B cell (primary cell): ENCODE data around the gene BCL2L15. TPM values are rescaled to one million over a fixed set of nuclear protein-coding genes. Genes with fewer than 3 reads are reported as not detected.

ENCODE experiments used
- ATAC-seq: fragments of 200-7000 bp; cut with Tn5 transposase; one replicate; pipeline ENCODE4 v1.10.0; 2021; ENCODE audit warnings: low read depth, mild to moderate bottlenecking, moderate number of reproducible peaks, moderate library complexity
- CTCF ChIA-PET: fragments of 350-600 bp; sonication (Branson Sonifier 250); formaldehyde crosslinking; loops from one replicate; lab custom pipeline; 2021; ENCODE audit warnings: antibody characterized with exemption, inconsistent platforms; lab: Charles Lee
- POLR2A ChIA-PET: fragments of 350-600 bp; sonication (Branson Sonifier 250); formaldehyde crosslinking; loops from one replicate; lab custom pipeline; 2021; ENCODE audit warnings: antibody characterized with exemption; lab: Charles Lee
- DNase-seq: peaks from one replicate; pipeline ENCODE4 v3.0.0; 2013
- H2AFZ ChIP-seq: 2 replicates; pipeline ENCODE4 v1.6.1; 2012; ENCODE audit warnings: mild to moderate bottlenecking, low read depth, low read length; ENCODE audit not compliant: insufficient read depth, poor library complexity, severe bottlenecking
- H3K27ac ChIP-seq, 2 donors: 1 replicate in 1 of 2; 2 replicates in 1 of 2; pipeline ENCODE4 v1.5.1; 2012 to 2013; ENCODE audit warnings: low read length in 2 of 2, mild to moderate bottlenecking in 2 of 2, moderate library complexity in 1 of 2
- H3K27me3 ChIP-seq, 4 experiments: fragments of 200-600 bp in 1 of 4; sonication (generic) in 1 of 4; replicated peaks in 1 of 4; 1 replicate in 2 of 4; 2 replicates in 2 of 4; pipeline versions ENCODE4 v1.6.1 to v1.7.0; 2013 to 2016; ENCODE audit warnings: low read length in 3 of 4, mild to moderate bottlenecking in 2 of 4, mixed read lengths in 1 of 4, moderate library complexity in 1 of 4; ENCODE audit not compliant: insufficient read depth in 4 of 4, control insufficient read depth in 3 of 4; ENCODE audit errors: control extremely low read depth in 1 of 4
- H3K36me3 ChIP-seq, 2 experiments: replicated peaks in 1 of 2; 1 replicate in 1 of 2; 2 replicates in 1 of 2; pipeline versions ENCODE4 v1.6.1 to v1.7.1; 2013; ENCODE audit warnings: low read length in 1 of 2; ENCODE audit not compliant: insufficient read depth in 2 of 2, control insufficient read depth in 1 of 2; ENCODE audit errors: control extremely low read depth in 1 of 2, extremely low read depth in 1 of 2
- H3K4me1 ChIP-seq, 2 donors: fragments of 200-600 bp in 1 of 2; sonication (generic) in 1 of 2; 1 replicate in 1 of 2; 2 replicates in 1 of 2; pipeline versions ENCODE4 v1.5.1 to v1.6.1; 2013 to 2017; ENCODE audit warnings: low read length in 2 of 2; ENCODE audit not compliant: control insufficient read depth in 2 of 2, insufficient read depth in 2 of 2
- H3K4me2 ChIP-seq: replicated peaks from 2 replicates; pipeline ENCODE3; 2012; ENCODE audit warnings: mild to moderate bottlenecking, low read depth, low read length; ENCODE audit not compliant: poor library complexity, severe bottlenecking
- H3K4me3 ChIP-seq, 5 experiments: fragments of 200-600 bp in 1 of 5; sonication (generic) in 1 of 5; 1 replicate in 3 of 5; 2 replicates in 2 of 5; pipeline versions ENCODE4 v1.5.1 to v1.7.0; 2011 to 2016; ENCODE audit warnings: low read length in 4 of 5, mild to moderate bottlenecking in 4 of 5, low read depth in 2 of 5, control low read depth in 1 of 5, moderate library complexity in 1 of 5; ENCODE audit not compliant: insufficient read depth in 1 of 5; ENCODE audit errors: control extremely low read depth in 1 of 5, extremely low read depth in 1 of 5
- H3K79me2 ChIP-seq: fragments of 200-600 bp; sonication (generic); one replicate; pipeline ENCODE4 v1.6.0; 2016; ENCODE audit warnings: low read length; ENCODE audit not compliant: control insufficient read depth, insufficient read depth
- H3K9ac ChIP-seq: fragments of 200-600 bp; sonication (generic); 2 replicates; pipeline ENCODE4 v1.6.1; 2017; ENCODE audit warnings: mild to moderate bottlenecking, low read length, moderate library complexity
- H3K9me3 ChIP-seq, 3 donors: one replicate each; pipeline versions ENCODE4 v1.6.1 to v1.7.1; 2013; ENCODE audit warnings: low read length in 2 of 3; ENCODE audit not compliant: control insufficient read depth in 2 of 3, insufficient read depth in 1 of 3; ENCODE audit errors: control extremely low read depth in 1 of 3
- H4K20me1 ChIP-seq: 2 replicates; pipeline ENCODE4 v1.6.0; 2012; ENCODE audit warnings: mild to moderate bottlenecking, low read length; ENCODE audit not compliant: insufficient read depth, control insufficient read depth, poor library complexity, severe bottlenecking
- H3K27ac Mint-ChIP-seq: one replicate; pipeline ENCODE4 v1.8.0; 2021; ENCODE audit warnings: mixed read lengths
- H3K27me3 Mint-ChIP-seq: one replicate; pipeline ENCODE4 v1.8.0; 2021; ENCODE audit warnings: mixed read lengths
- H3K4me1 Mint-ChIP-seq: one replicate; pipeline ENCODE4 v1.8.0; 2021; ENCODE audit warnings: mixed read lengths
- H3K4me3 Mint-ChIP-seq: one replicate; pipeline ENCODE4 v1.8.0; 2021; ENCODE audit warnings: mixed read lengths
- H3K9me3 Mint-ChIP-seq: one replicate; pipeline ENCODE4 v1.8.0; 2022; ENCODE audit warnings: mixed read lengths; ENCODE audit not compliant: insufficient read depth
- CTCF ChIP-seq: fragments of 200-600 bp; IDR thresholded peaks from one replicate; pipeline ENCODE4 v1.8.0; 2022; ENCODE audit warnings: antibody characterized with exemption, mild to moderate bottlenecking
- EZH2 ChIP-seq: IDR thresholded peaks from 2 replicates; pipeline ENCODE4 v1.6.1; 2012; ENCODE audit warnings: borderline replicate concordance, low read depth, mild to moderate bottlenecking, moderate library complexity, low read length; ENCODE audit not compliant: insufficient read depth, poor library complexity, severe bottlenecking
- WGBS: methylation state at CpG from one replicate; pipeline ENCODE4 v1.1.5; 2013; ENCODE audit warnings: missing lambda C conversion rate; ENCODE audit not compliant: insufficient coverage; 5-methylcytosine and 5-hydroxymethylcytosine counted together
- intact Hi-C: fragments of 100-400 bp; cut with micrococcal nuclease; formaldehyde crosslinking; loops from one replicate; pipeline ENCODE4 v1.10.0; 2022
- polyA plus RNA-seq: library from polyadenylated mRNA; depleted of rRNA; stranded (reverse); fragments of >200 nt; gene quantifications from 2 replicates; pipeline ENCODE4 v1.2.3, GENCODE V29; 2012
- total RNA-seq, 2 donors: library from RNA; stranded (reverse); fragments of 120-200 nt in 1 of 2; gene quantifications; 1 replicate in 1 of 2; 2 replicates in 1 of 2; pipeline versions ENCODE4 v1.2.3 to v1.2.4, GENCODE V29; 2013 to 2022

BCL2L15 gene
- total and polyA plus RNA-seq, 2 donors (not counting 1 experiment from before 2014, with no cell fraction given) = 0.63 to 1.6 TPM

- Histone ChIP-seq H3K27me3 (no peaks in the 10 kb centered on the region), H2AFZ (no peak overlapping the region), H3K27ac (no peak overlapping the region), H4K20me1 (no peaks in the 10 kb centered on the region), H3K9ac (no peak overlapping the region), H3K36me3 (peaks cover 0 to 23% of the 10 kb centered on the region in 2 experiments), H3K4me2 (no peak overlapping the region), H3K4me1 (no peaks in the 10 kb centered on the region), H3K9me3 (no peaks in the 10 kb centered on the region), H3K4me3 (no peak overlapping the region), H3K79me2 (no peaks in the 10 kb centered on the region)
- DNase-seq = no peak
- Mint-ChIP-seq H3K4me1 (no peaks in the 10 kb centered on the region), H3K4me3 (no peak overlapping the region), H3K27me3 (no peaks in the 10 kb centered on the region), H3K9me3 (no peaks in the 10 kb centered on the region), H3K27ac (no peak overlapping the region)
- intact Hi-C loops = no loop called here
- no peak for ATAC-seq
- 79% methylated on average over 2 of the region's 5 CpGs for WGBS
- TF ChIP-seq CTCF (no peak), EZH2 (no peak)
- ChIA-PET CTCF (interaction anchor here (1.2 kb wide), 1 partner anchor 79 kb away, joined by 4 read pairs; no protein-coding TSS in a partner anchor), POLR2A (no interaction called here)
These were observed 26.7 kb upstream of the BCL2L15 start for GRCh38 chr1:113913887-113914664.

- Histone ChIP-seq H3K9me3 (no peaks in the 10 kb centered on the region), H3K79me2 (no peaks in the 10 kb centered on the region), H3K27ac (no peak overlapping the region), H3K4me3 (no peak overlapping the region), H2AFZ (no peak overlapping the region), H3K4me2 (no peak overlapping the region), H3K4me1 (no peaks in the 10 kb centered on the region), H3K9ac (no peak overlapping the region), H3K36me3 (peaks cover 0 to 30% of the 10 kb centered on the region in 2 experiments), H3K27me3 (no peaks in the 10 kb centered on the region), H4K20me1 (no peaks in the 10 kb centered on the region)
- H3K27ac Mint-ChIP-seq = no peak overlapping the region
- ChIA-PET POLR2A (no interaction called here), CTCF (interaction anchor here (1.2 kb wide), 1 partner anchor 78 kb away, joined by 4 read pairs; no protein-coding TSS in a partner anchor)
- no peak for ATAC-seq
- no peak for DNase-seq
- intact Hi-C loops = no loop called here
- no peaks in the 10 kb centered on the region for H3K9me3 Mint-ChIP-seq
- no peaks in the 10 kb centered on the region for H3K27me3 Mint-ChIP-seq
- no peak overlapping the region for H3K4me3 Mint-ChIP-seq
- no peaks in the 10 kb centered on the region for H3K4me1 Mint-ChIP-seq
- 94% methylated on average over 2 of the region's 3 CpGs for WGBS
- TF ChIP-seq EZH2 = no peak
- no peak for TF ChIP-seq CTCF
These were observed 25.9 kb upstream of the BCL2L15 start for GRCh38 chr1:113913312-113913668.
